HG02763 (cell line): ENCODE data around the gene CHAD.

Experiments
- ATAC-seq: cut with Tn5 transposase; IDR thresholded peaks from one replicate; pipeline ENCODE4 v1.9.1; 2021; ENCODE audit warnings: mild to moderate bottlenecking, moderate library complexity; ENCODE audit not compliant: unreplicated experiment

CHAD gene

GRCh38 chr17:50495217-50495823 lies 26.6 kb upstream of the CHAD start:
- no peak for ATAC-seq

GRCh38 chr17:50493744-50494143 lies 25.1 kb upstream of the CHAD start:
- no peak for ATAC-seq

GRCh38 chr17:50492214-50492613 lies 23.5 kb upstream of the CHAD start:
- no peak for ATAC-seq

- no peak for ATAC-seq
Measured at GRCh38 chr17:50491505-50491904, 22.8 kb upstream of the CHAD start.

GRCh38 chr17:50488880-50489279 lies 20.2 kb upstream of the CHAD start:
- ATAC-seq, result no peak

- no peak for ATAC-seq
Measured at GRCh38 chr17:50487213-50488096, 18.8 kb upstream of the CHAD start.

GRCh38 chr17:50484386-50485155 lies 15.9 kb upstream of the CHAD start:
- ATAC-seq, result no peak

GRCh38 chr17:50483266-50483665 lies 14.6 kb upstream of the CHAD start:
- no peak for ATAC-seq

GRCh38 chr17:50482516-50482915 lies 13.8 kb upstream of the CHAD start:
- ATAC-seq, result no peak

GRCh38 chr17:50482110-50482509 lies 13.4 kb upstream of the CHAD start:
- no peak for ATAC-seq

GRCh38 chr17:50481648-50482047 lies 13.0 kb upstream of the CHAD start:
- ATAC-seq, result no peak

GRCh38 chr17:50480854-50481490 lies 12.3 kb upstream of the CHAD start:
- no peak for ATAC-seq

GRCh38 chr17:50480142-50480764 lies 11.6 kb upstream of the CHAD start:
- no peak for ATAC-seq

- no peak for ATAC-seq
Measured at GRCh38 chr17:50479522-50480141, 11.0 kb upstream of the CHAD start.

GRCh38 chr17:50478391-50479381 lies 10.0 kb upstream of the CHAD start, which contains the start of gene RSAD1:
Gene RSAD1, plus strand, starts transcription at chr17:50478860. Its CDS starts 25 bp downstream, at chr17:50478885.
- peak; percentile 90 for ATAC-seq

GRCh38 chr17:50477976-50478375 lies 9.3 kb upstream of the CHAD start:
- no peak for ATAC-seq

GRCh38 chr17:50476545-50477315 lies 8.1 kb upstream of the CHAD start:
- ATAC-seq, result no peak
